K562 (cell line): Measurements from ENCODE around the gene EFNA2. TPM values are rescaled to one million over a fixed set of nuclear protein-coding genes. Genes with fewer than 3 reads are reported as not detected.

Experiments
- CREB1 ChIP-seq, 2 experiments: sonication (generic) in 1 of 2; formaldehyde crosslinking in 1 of 2; IDR thresholded peaks; 2 replicates each; pipeline versions ENCODE4 v1.6.1 to v1.8.0; 2012 to 2022; ENCODE audit warnings: inconsistent platforms in 1 of 2, mild to moderate bottlenecking in 1 of 2, missing genetic modification reagents in 1 of 2, moderate library complexity in 1 of 2
- ESRRA ChIP-seq: fragments of 450-650 bp; IDR thresholded peaks from 2 replicates; pipeline ENCODE4 v1.6.1; 2014; ENCODE audit warnings: low read depth, mild to moderate bottlenecking, moderate library complexity, borderline replicate concordance
- HNRNPK ChIP-seq: fragments of 200-400 bp; formaldehyde crosslinking; IDR thresholded peaks from one replicate; pipeline ENCODE4 v1.6.1; 2018; ENCODE audit warnings: mild to moderate bottlenecking, low read depth, low read length; ENCODE audit not compliant: poor library complexity, severe bottlenecking
- PHB ChIP-seq: fragments of 250-450 bp; sonication (Bioruptor Pico); IDR thresholded peaks from 2 replicates; pipeline ENCODE4 v1.5.0; 2021
- POLR2A ChIP-seq: fragments of 450-650 bp; conservative IDR thresholded peaks from 2 replicates; pipeline ENCODE4 v1.6.1; 2016
- RBFOX2 ChIP-seq: fragments of 200-400 bp; formaldehyde crosslinking; IDR thresholded peaks from 2 replicates; pipeline ENCODE4 v1.6.1; 2017; ENCODE audit warnings: low read depth, mild to moderate bottlenecking, low read length, moderate library complexity
- RBM15 ChIP-seq: fragments of 200-400 bp; formaldehyde crosslinking; IDR thresholded peaks from 2 replicates; pipeline ENCODE4 v1.6.1; 2018; ENCODE audit warnings: mild to moderate bottlenecking, low read length, moderate library complexity; ENCODE audit not compliant: insufficient read depth
- SNRNP70 ChIP-seq: fragments of 200-400 bp; formaldehyde crosslinking; optimal IDR thresholded peaks from 2 replicates; pipeline ENCODE3; 2017; ENCODE audit warnings: low read depth, low read length
- SUPT5H ChIP-seq: fragments of 450-650 bp; IDR thresholded peaks from 2 replicates; pipeline ENCODE4 v1.6.1; 2016
- TBP ChIP-seq: optimal IDR thresholded peaks from 2 replicates; pipeline ENCODE3; 2011; ENCODE audit warnings: low read depth, low read length, improper control_type of control experiment
- TCFL5 ChIP-seq: fragments of 250-450 bp; sonication (Bioruptor Pico); conservative IDR thresholded peaks from 2 replicates; pipeline ENCODE4 v1.6.1; 2021; ENCODE audit warnings: mild to moderate bottlenecking, moderate library complexity, matching md5 sums
- ZNF224 ChIP-seq: sonication (generic); formaldehyde crosslinking; IDR thresholded peaks from 2 replicates; pipeline ENCODE4 v1.8.0; 2022; ENCODE audit warnings: mild to moderate bottlenecking, missing genetic modification reagents
- ZNF780A ChIP-seq: fragments of 250-450 bp; sonication (Bioruptor Pico); IDR thresholded peaks from 2 replicates; pipeline ENCODE4 v1.5.0; 2021; ENCODE audit warnings: mild to moderate bottlenecking
- polyA plus RNA-seq, 8 experiments: library from polyadenylated mRNA; depleted of rRNA in 4 of 8; stranded (reverse) in 5 of 8; unstranded in 3 of 8; fragments of >200 nt; fragmentation: Nextera tagmentation in 2 of 8; fragmentation: Illumina TruSeq in 1 of 8; extraction: Ambion mirVana in 2 of 8; extraction: Trizol in 1 of 8; gene quantifications; 2 replicates each; pipeline versions ENCODE4 v1.2.1 to v1.2.3, GENCODE V29; 2011 to 2014; ENCODE audit warnings: inconsistent platforms in 1 of 8, missing spikeins in 1 of 8
- total RNA-seq, 7 experiments: library from RNA; depleted of rRNA in 6 of 7; stranded (reverse); fragments of >200 nt in 6 of 7; fragmentation: Illumina TruSeq in 2 of 7; extraction: Trizol in 2 of 7; gene quantifications; 2 replicates each; pipeline versions ENCODE4 v1.2.1 to v1.2.3, GENCODE V29; 2011 to 2021; ENCODE audit warnings: low replicate concordance in 1 of 7
- TF ChIP-seq, protein P1 (sequence below): fragments of 150-350 bp; IDR thresholded peaks from 2 replicates; pipeline ENCODE4 v1.6.1; 2014; ENCODE audit warnings: low read depth, mild to moderate bottlenecking, low read length, borderline replicate concordance
- TF ChIP-seq, protein P2 (sequence below): sonication (generic); formaldehyde crosslinking; IDR thresholded peaks from 2 replicates; pipeline ENCODE4 v1.5.0; 2020; ENCODE audit warnings: missing genetic modification reagents
- TF ChIP-seq, protein P3 (sequence below): conservative IDR thresholded peaks from 2 replicates; pipeline ENCODE4 v1.6.1; 2011; ENCODE audit warnings: low read depth, mild to moderate bottlenecking, low read length; ENCODE audit not compliant: control insufficient read depth
- TF ChIP-seq, protein P4 (sequence below): sonication (generic); formaldehyde crosslinking; IDR thresholded peaks from 2 replicates; pipeline ENCODE4 v1.8.1; 2023; ENCODE audit warnings: missing genetic modification reagents, mild to moderate bottlenecking, borderline replicate concordance

Gene EFNA2
- total and polyA plus RNA-seq, 9 of the 15 experiments (the other 6 are each of a cell fraction or from before 2014, with no cell fraction given): 0.11 to 0.44 (median 0.15) TPM; not detected in 6

DNA sequence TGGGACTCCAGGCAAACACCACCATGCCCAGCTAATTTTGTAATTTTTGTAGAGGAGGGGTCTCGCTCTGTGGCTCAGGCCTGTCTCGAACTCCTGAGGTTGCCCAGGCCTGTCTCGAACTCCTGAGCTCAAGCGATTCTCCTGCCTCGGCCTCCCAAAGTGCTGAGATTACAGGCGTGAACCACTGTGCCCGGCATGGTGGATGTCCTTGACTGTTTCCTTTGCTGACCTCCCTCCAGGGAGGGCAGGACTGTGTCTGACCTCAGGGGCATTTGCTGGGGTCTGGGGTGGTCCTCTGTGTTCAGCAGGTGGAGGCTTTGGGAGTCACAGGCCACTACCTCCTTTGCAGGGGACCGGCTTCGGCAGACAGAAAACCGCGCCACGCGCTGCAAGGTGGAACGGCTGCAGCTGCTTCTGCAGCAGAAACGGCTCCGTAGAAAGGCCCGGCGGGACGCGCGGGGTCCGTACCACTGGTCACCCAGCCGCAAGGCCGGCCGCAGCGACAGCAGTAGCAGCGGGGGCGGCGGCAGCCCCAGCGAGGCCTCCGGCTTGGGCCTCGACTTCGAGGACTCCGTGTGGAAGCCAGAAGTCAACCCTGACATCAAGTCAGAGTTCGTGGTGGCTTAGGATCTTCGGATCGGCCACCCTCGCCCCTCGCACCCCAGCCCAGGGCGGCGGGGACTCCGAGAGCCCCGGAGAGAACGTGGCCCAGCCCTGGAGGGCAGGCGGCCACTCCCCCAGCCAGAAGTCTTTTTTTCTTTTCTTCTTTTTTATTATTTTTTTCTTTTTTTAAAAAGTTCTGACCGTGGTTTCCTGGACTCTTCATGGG is 28.8 kb upstream of the EFNA2 start (continued):
- TF ChIP-seq, protein P1, sequence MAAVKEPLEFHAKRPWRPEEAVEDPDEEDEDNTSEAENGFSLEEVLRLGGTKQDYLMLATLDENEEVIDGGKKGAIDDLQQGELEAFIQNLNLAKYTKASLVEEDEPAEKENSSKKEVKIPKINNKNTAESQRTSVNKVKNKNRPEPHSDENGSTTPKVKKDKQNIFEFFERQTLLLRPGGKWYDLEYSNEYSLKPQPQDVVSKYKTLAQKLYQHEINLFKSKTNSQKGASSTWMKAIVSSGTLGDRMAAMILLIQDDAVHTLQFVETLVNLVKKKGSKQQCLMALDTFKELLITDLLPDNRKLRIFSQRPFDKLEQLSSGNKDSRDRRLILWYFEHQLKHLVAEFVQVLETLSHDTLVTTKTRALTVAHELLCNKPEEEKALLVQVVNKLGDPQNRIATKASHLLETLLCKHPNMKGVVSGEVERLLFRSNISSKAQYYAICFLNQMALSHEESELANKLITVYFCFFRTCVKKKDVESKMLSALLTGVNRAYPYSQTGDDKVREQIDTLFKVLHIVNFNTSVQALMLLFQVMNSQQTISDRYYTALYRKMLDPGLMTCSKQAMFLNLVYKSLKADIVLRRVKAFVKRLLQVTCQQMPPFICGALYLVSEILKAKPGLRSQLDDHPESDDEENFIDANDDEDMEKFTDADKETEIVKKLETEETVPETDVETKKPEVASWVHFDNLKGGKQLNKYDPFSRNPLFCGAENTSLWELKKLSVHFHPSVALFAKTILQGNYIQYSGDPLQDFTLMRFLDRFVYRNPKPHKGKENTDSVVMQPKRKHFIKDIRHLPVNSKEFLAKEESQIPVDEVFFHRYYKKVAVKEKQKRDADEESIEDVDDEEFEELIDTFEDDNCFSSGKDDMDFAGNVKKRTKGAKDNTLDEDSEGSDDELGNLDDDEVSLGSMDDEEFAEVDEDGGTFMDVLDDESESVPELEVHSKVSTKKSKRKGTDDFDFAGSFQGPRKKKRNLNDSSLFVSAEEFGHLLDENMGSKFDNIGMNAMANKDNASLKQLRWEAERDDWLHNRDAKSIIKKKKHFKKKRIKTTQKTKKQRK: no peak
- TF ChIP-seq SNRNP70 (no peak), SUPT5H (peak; percentile 31; the same call in 1 of the 2 replicates), RBFOX2 (peak; percentile 71), ZNF224 (CRISPR knock-in tag) (no peak), TCFL5 (CRISPR knock-in tag) (no peak), TBP (no peak), HNRNPK (no peak), ZNF780A (no peak), RBM15 (no peak), CREB1 (IDR thresholded peaks at IDR 0.05) (no peak), CREB1 (CRISPR knock-in tag; IDR thresholded peaks at IDR 0.05) (no peak), PHB (CRISPR knock-in tag) (no peak), ESRRA (no peak), POLR2A (peak; percentile 50)
- TF ChIP-seq, protein P2, sequence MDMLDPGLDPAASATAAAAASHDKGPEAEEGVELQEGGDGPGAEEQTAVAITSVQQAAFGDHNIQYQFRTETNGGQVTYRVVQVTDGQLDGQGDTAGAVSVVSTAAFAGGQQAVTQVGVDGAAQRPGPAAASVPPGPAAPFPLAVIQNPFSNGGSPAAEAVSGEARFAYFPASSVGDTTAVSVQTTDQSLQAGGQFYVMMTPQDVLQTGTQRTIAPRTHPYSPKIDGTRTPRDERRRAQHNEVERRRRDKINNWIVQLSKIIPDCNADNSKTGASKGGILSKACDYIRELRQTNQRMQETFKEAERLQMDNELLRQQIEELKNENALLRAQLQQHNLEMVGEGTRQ: no peak
- TF ChIP-seq, protein P3, sequence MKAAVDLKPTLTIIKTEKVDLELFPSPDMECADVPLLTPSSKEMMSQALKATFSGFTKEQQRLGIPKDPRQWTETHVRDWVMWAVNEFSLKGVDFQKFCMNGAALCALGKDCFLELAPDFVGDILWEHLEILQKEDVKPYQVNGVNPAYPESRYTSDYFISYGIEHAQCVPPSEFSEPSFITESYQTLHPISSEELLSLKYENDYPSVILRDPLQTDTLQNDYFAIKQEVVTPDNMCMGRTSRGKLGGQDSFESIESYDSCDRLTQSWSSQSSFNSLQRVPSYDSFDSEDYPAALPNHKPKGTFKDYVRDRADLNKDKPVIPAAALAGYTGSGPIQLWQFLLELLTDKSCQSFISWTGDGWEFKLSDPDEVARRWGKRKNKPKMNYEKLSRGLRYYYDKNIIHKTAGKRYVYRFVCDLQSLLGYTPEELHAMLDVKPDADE: 0 out of 2 replicates have a peak, but pooled peaks have one; percentile 22
- TF ChIP-seq, protein P4, sequence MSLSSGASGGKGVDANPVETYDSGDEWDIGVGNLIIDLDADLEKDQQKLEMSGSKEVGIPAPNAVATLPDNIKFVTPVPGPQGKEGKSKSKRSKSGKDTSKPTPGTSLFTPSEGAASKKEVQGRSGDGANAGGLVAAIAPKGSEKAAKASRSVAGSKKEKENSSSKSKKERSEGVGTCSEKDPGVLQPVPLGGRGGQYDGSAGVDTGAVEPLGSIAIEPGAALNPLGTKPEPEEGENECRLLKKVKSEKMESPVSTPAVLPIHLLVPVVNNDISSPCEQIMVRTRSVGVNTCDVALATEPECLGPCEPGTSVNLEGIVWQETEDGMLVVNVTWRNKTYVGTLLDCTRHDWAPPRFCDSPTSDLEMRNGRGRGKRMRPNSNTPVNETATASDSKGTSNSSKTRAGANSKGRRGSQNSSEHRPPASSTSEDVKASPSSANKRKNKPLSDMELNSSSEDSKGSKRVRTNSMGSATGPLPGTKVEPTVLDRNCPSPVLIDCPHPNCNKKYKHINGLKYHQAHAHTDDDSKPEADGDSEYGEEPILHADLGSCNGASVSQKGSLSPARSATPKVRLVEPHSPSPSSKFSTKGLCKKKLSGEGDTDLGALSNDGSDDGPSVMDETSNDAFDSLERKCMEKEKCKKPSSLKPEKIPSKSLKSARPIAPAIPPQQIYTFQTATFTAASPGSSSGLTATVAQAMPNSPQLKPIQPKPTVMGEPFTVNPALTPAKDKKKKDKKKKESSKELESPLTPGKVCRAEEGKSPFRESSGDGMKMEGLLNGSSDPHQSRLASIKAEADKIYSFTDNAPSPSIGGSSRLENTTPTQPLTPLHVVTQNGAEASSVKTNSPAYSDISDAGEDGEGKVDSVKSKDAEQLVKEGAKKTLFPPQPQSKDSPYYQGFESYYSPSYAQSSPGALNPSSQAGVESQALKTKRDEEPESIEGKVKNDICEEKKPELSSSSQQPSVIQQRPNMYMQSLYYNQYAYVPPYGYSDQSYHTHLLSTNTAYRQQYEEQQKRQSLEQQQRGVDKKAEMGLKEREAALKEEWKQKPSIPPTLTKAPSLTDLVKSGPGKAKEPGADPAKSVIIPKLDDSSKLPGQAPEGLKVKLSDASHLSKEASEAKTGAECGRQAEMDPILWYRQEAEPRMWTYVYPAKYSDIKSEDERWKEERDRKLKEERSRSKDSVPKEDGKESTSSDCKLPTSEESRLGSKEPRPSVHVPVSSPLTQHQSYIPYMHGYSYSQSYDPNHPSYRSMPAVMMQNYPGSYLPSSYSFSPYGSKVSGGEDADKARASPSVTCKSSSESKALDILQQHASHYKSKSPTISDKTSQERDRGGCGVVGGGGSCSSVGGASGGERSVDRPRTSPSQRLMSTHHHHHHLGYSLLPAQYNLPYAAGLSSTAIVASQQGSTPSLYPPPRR (CRISPR knock-in tag): no peak
